ENCODE data around the gene EFEMP2. TPM values are rescaled to one million over a fixed set of nuclear protein-coding genes. Genes with fewer than 3 reads are reported as not detected.

Gene EFEMP2
- total RNA-seq, 2 experiments from 2014 or later: 7.2 to 7.6 TPM

DNA sequence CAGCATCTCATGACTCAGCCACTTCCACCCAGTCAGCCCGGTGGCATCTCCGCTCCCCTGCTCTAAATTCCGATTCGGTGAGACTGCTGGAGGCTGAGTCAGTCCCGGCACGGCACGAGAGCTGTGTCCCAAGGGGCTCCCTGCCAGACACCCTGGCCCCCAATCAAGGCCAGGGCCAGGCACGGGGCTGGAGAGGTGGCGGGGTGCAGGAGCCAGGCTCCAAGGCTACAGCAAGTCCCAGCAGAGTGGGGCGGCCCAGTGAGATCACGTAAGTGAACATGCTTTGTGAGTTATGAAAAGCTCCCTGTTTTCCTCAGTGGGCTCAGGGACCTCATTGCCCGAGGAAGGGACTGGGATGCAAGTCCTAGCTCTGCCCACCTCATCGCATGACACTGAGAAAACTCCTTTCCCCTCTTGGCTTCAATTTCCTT lies 43.2 kb upstream of the EFEMP2 start:
- intact Hi-C loops (cut with micrococcal nuclease; ENCODE audit: unreplicated experiment): no loop called here
- POLR2A ChIA-PET: interaction anchor here (1.0 kb wide), 1 partner anchor 28 kb away, joined by 6 read pairs; the partner anchor contains the start of gene FIBP
- H3K4me1 ChIP-seq (ENCODE audit: insufficient read depth, low read length, poor library complexity, severe bottlenecking): peaks cover 21% of the 10 kb centered on the region

DNA sequence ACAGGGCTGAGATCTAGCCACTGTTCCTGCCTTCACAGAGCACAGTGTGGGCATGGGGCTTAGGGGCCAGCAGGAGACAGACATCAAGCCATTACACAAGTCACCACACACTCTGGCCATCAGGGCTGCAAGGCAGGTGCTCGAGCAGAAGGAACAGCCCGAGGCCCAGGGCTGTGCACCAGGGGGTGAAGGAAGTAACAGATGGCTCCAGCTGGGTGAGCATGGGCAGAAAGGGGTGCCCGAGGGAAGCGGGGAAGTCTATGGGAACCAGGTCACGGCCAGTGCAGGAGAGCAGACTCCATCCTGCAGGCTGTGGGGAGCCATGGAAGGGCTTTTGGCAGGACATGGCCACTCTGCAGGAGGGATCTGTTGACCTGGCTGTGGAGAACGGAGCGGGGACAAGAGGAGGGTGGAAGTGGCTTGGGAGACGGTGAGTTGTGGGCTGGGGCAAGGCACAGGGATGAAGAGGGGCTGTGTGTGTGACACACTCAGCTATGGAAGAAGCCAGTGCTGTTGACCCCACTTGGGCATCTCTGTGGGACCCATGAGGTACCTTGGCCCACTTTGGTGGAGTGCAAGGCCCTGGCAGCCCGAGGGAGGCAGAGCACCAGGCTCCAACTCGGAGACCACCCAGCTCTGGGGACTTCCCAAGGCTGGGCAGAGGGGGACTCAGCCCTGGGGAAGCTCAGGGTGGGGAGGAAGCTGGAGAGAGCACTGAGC lies 42.7 kb upstream of the EFEMP2 start:
- Histone ChIP-seq H4K20me1 (ENCODE audit: insufficient read depth, low read length) (no peaks in the 10 kb centered on the region), H3K36me3 (ENCODE audit: insufficient read depth, low read length) (no peaks in the 10 kb centered on the region), H3K9me3 (ENCODE audit: low read length) (no peaks in the 10 kb centered on the region), H3K27ac (ENCODE audit: low read depth, low read length, poor library complexity, severe bottlenecking) (no peak overlapping the region), H2AFZ (ENCODE audit: low read length) (no peak overlapping the region), H3K4me1 (ENCODE audit: insufficient read depth, low read length, poor library complexity, severe bottlenecking) (peaks cover 15% of the 10 kb centered on the region), H3K4me3 (ENCODE audit: low read depth, low read length, poor library complexity, severe bottlenecking) (no peak overlapping the region), H3K79me2 (ENCODE audit: insufficient read depth, low read depth, low read length) (peaks cover 11% of the 10 kb centered on the region; the same call in 1 of the 2 replicates), H3K9me2 (ENCODE audit: insufficient read depth, low read length) (no peaks in the 10 kb centered on the region), H3K4me2 (ENCODE audit: low read length) (no peak overlapping the region)
- DNase-seq (ENCODE audit: low spot score): no peak
- TF ChIP-seq EZH2phosphoT487 (IDR thresholded peaks at IDR 0.05; ENCODE audit: borderline replicate concordance, low read depth, low read length): no peak
- TF ChIP-seq, protein P1, sequence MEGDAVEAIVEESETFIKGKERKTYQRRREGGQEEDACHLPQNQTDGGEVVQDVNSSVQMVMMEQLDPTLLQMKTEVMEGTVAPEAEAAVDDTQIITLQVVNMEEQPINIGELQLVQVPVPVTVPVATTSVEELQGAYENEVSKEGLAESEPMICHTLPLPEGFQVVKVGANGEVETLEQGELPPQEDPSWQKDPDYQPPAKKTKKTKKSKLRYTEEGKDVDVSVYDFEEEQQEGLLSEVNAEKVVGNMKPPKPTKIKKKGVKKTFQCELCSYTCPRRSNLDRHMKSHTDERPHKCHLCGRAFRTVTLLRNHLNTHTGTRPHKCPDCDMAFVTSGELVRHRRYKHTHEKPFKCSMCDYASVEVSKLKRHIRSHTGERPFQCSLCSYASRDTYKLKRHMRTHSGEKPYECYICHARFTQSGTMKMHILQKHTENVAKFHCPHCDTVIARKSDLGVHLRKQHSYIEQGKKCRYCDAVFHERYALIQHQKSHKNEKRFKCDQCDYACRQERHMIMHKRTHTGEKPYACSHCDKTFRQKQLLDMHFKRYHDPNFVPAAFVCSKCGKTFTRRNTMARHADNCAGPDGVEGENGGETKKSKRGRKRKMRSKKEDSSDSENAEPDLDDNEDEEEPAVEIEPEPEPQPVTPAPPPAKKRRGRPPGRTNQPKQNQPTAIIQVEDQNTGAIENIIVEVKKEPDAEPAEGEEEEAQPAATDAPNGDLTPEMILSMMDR (conservative IDR thresholded peaks at IDR 0.05; ENCODE audit: low read length): no peak
- BruUV-seq (replicated peaks): no TSS peak
- intact Hi-C loops (cut with micrococcal nuclease; ENCODE audit: unreplicated experiment): no loop called here
- ChIA-PET POLR2A (interaction anchor here (1.0 kb wide), 1 partner anchor 27 kb away, joined by 6 read pairs; the partner anchor contains the start of gene FIBP), CTCF (ENCODE audit: unreplicated experiment) (no interaction called here)

More for the DNA sequence above, 43.2 kb upstream of the EFEMP2 start:
- Histone ChIP-seq H2AFZ (ENCODE audit: low read length) (no peak overlapping the region), H3K4me2 (ENCODE audit: low read length) (no peak overlapping the region), H3K4me3 (ENCODE audit: low read depth, low read length, poor library complexity, severe bottlenecking) (no peak overlapping the region), H3K36me3 (ENCODE audit: insufficient read depth, low read length) (no peaks in the 10 kb centered on the region), H3K79me2 (ENCODE audit: insufficient read depth, low read depth, low read length) (peaks cover 11% of the 10 kb centered on the region; the same call in 1 of the 2 replicates), H3K9me3 (ENCODE audit: low read length) (no peaks in the 10 kb centered on the region), H4K20me1 (ENCODE audit: insufficient read depth, low read length) (no peaks in the 10 kb centered on the region), H3K9me2 (ENCODE audit: insufficient read depth, low read length) (no peaks in the 10 kb centered on the region), H3K27ac (ENCODE audit: low read depth, low read length, poor library complexity, severe bottlenecking) (no peak overlapping the region)
- CTCF ChIA-PET (ENCODE audit: unreplicated experiment): no interaction called here
- no peak for TF ChIP-seq EZH2phosphoT487 (IDR thresholded peaks at IDR 0.05; ENCODE audit: borderline replicate concordance, low read depth, low read length)
- TF ChIP-seq, protein P1 (conservative IDR thresholded peaks at IDR 0.05; ENCODE audit: low read length): no peak
- DNase-seq (ENCODE audit: low spot score): no peak
- BruUV-seq (replicated peaks): no TSS peak

DNA sequence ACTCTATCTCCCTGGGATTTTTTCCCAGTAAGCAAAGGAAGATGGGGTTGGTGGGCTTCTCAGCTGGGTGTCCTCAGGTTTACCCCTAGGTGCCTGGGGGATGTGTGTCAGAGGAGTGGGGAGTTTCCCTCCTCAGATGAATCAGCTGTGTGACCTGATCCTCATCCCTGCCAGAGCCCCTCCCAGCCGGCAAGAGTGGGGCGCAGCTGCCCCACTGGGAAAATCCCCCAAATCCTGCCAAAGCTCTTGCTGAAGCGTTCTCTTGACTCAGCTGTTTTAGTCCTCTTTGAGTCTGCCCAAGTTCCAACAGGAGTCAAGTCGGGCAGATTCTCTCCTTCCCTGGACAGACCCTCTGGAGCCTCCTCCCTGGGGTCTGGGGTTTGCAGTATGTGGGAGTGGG lies 40.2 kb upstream of the EFEMP2 start:
- H3K27ac ChIP-seq (ENCODE audit: low read depth, low read length, poor library complexity, severe bottlenecking): no peak overlapping the region
- CTCF ChIA-PET (ENCODE audit: unreplicated experiment): no interaction called here
- DNase-seq (ENCODE audit: low spot score): no peak
- no TSS peak for BruUV-seq (replicated peaks)
- no peaks in the 10 kb centered on the region for H3K9me2 ChIP-seq (ENCODE audit: insufficient read depth, low read length)
- no peak overlapping the region for H3K4me2 ChIP-seq (ENCODE audit: low read length)
- peaks cover 8% of the 10 kb centered on the region for H3K4me1 ChIP-seq (ENCODE audit: insufficient read depth, low read length, poor library complexity, severe bottlenecking)
- no peaks in the 10 kb centered on the region for H3K9me3 ChIP-seq (ENCODE audit: low read length)
- intact Hi-C loops (cut with micrococcal nuclease; ENCODE audit: unreplicated experiment): no loop called here
- H2AFZ ChIP-seq (ENCODE audit: low read length): no peak overlapping the region
- no peaks in the 10 kb centered on the region for H4K20me1 ChIP-seq (ENCODE audit: insufficient read depth, low read length)
- H3K4me3 ChIP-seq (ENCODE audit: low read depth, low read length, poor library complexity, severe bottlenecking): no peak overlapping the region
- POLR2A ChIA-PET: interaction anchor here (1.4 kb wide), 1 partner anchor 11 kb away, joined by 3 read pairs; no protein-coding TSS in a partner anchor
- H3K36me3 ChIP-seq (ENCODE audit: insufficient read depth, low read length): no peaks in the 10 kb centered on the region
- TF ChIP-seq, protein P1 (conservative IDR thresholded peaks at IDR 0.05; ENCODE audit: low read length): no peak
- no peak for TF ChIP-seq EZH2phosphoT487 (IDR thresholded peaks at IDR 0.05; ENCODE audit: borderline replicate concordance, low read depth, low read length)
- peaks cover 5% of the 10 kb centered on the region; the same call in 1 of the 2 replicates for H3K79me2 ChIP-seq (ENCODE audit: insufficient read depth, low read depth, low read length)
